ENCODE results near the gene GLT1D1.

DNA sequence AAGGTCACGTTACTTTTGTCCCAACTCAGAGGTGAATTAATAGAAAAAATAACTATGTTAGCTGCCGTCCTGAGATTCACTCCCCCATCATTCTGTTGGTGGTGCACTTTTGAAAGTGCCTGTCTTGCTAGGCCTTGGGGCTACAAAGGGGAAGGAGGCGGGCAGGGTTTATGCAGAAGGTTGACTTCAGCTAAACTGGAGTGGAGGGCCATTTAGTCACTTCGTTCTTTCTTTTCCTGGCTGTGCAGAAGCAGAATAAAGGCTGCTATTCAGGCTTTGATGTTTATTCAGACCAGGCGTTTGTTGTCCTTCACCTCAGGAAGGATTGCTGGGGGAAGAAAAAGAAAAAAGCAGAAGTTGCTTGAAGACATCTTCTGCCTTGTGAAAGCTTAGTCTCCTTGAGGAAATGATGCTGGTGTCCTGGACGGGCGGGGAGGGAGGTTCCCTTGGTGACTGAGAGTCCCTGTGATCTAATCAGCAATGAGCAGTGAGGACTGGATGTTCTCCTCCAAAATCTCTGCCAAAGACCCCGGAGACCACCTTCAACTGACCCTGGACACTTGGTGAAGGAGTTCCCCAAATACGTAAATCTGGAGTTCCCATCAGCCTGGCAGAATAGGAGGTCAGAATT lies 4.0 kb downstream of the GLT1D1 start:
- TF ChIP-seq GATA2 (IDR thresholded peaks at IDR 0.05; ENCODE audit: low read depth, low read length) (no peak), GATA3 (IDR thresholded peaks at IDR 0.05; ENCODE audit: low read depth, low read length) (no peak)
